HEK293 (cell line): Measurements from ENCODE around the gene BAIAP3.
A peak's percentile ranks its signal among the peaks of the same experiment; 100 is the strongest.

Experiments used
- EGR2 ChIP-seq: fragments of 450-650 bp; formaldehyde crosslinking; IDR thresholded peaks from 2 replicates; pipeline ENCODE4 v1.5.1; 2016; ENCODE audit warnings: low read depth, missing biosample characterization, missing genetic modification characterization
- KLF9 ChIP-seq: fragments of 450-650 bp; formaldehyde crosslinking; IDR thresholded peaks from 2 replicates; pipeline ENCODE4 v1.5.1; 2016; ENCODE audit warnings: missing biosample characterization, missing genetic modification characterization, low read depth
- MEIS1 ChIP-seq: sonication (generic); formaldehyde crosslinking; IDR thresholded peaks from 2 replicates; pipeline ENCODE4 v1.8.1; 2022; ENCODE audit warnings: missing genetic modification reagents, mild to moderate bottlenecking, borderline replicate concordance
- TCF7L2 ChIP-seq: IDR thresholded peaks from 2 replicates; pipeline ENCODE4 v1.6.1; 2011; ENCODE audit warnings: low read depth, mild to moderate bottlenecking, inconsistent platforms, low read length, moderate library complexity, borderline replicate concordance
- ZEB2 ChIP-seq: fragments of 450-650 bp; formaldehyde crosslinking; IDR thresholded peaks from 2 replicates; pipeline ENCODE4 v1.5.1; 2016; ENCODE audit warnings: missing biosample characterization, missing genetic modification characterization
- ZFP3 ChIP-seq: fragments of 450-650 bp; formaldehyde crosslinking; IDR thresholded peaks from 2 replicates; pipeline ENCODE4 v1.5.1; 2016; ENCODE audit warnings: low read depth, missing biosample characterization, missing genetic modification characterization
- ZNF138 ChIP-seq: fragments of 450-650 bp; formaldehyde crosslinking; IDR thresholded peaks from 2 replicates; pipeline ENCODE4 v1.5.1; 2016; ENCODE audit warnings: missing biosample characterization, missing genetic modification characterization, borderline replicate concordance
- ZNF24 ChIP-seq: fragments of 450-650 bp; formaldehyde crosslinking; IDR thresholded peaks from 2 replicates; pipeline ENCODE4 v1.5.1; 2016; ENCODE audit warnings: missing biosample characterization, missing genetic modification characterization
- ZNF335 ChIP-seq: fragments of 450-650 bp; formaldehyde crosslinking; conservative IDR thresholded peaks from 2 replicates; pipeline ENCODE4 v1.5.1; 2016; ENCODE audit warnings: missing biosample characterization, missing genetic modification characterization
- ZNF341 ChIP-seq: fragments of 450-650 bp; formaldehyde crosslinking; IDR thresholded peaks from 2 replicates; pipeline ENCODE4; 2016; ENCODE audit warnings: low read depth, missing biosample characterization, missing genetic modification characterization
- ZNF394 ChIP-seq: fragments of 450-650 bp; formaldehyde crosslinking; IDR thresholded peaks from 2 replicates; pipeline ENCODE4 v1.5.1; 2016; ENCODE audit warnings: missing biosample characterization, missing genetic modification characterization, mild to moderate bottlenecking, moderate library complexity, borderline replicate concordance
- ZNF404 ChIP-seq: fragments of 450-650 bp; formaldehyde crosslinking; IDR thresholded peaks from 2 replicates; pipeline ENCODE4 v1.5.1; 2017; ENCODE audit warnings: missing biosample characterization, missing genetic modification characterization
- ZNF701 ChIP-seq: fragments of 450-650 bp; formaldehyde crosslinking; IDR thresholded peaks from 2 replicates; pipeline ENCODE4 v1.5.1; 2016; ENCODE audit warnings: missing biosample characterization, missing genetic modification characterization
- TF ChIP-seq, protein P1 (sequence below): fragments of 450-650 bp; formaldehyde crosslinking; IDR thresholded peaks from 2 replicates; pipeline ENCODE4 v1.5.1; 2016; ENCODE audit warnings: missing biosample characterization, missing genetic modification characterization
- TF ChIP-seq, protein P2 (sequence below): fragments of 450-650 bp; formaldehyde crosslinking; IDR thresholded peaks from 2 replicates; pipeline ENCODE4 v1.5.1; 2016; ENCODE audit warnings: missing biosample characterization, missing genetic modification characterization, low read depth
- TF ChIP-seq, protein P3 (sequence below): fragments of 450-650 bp; formaldehyde crosslinking; IDR thresholded peaks from 2 replicates; pipeline ENCODE4 v1.5.1; 2016; ENCODE audit warnings: missing biosample characterization, missing genetic modification characterization
- TF ChIP-seq, protein P4 (sequence below): fragments of 450-650 bp; formaldehyde crosslinking; IDR thresholded peaks from 2 replicates; pipeline ENCODE4 v1.5.1; 2016; ENCODE audit warnings: missing biosample characterization, missing genetic modification characterization
- TF ChIP-seq, protein P5 (sequence below): fragments of 450-650 bp; formaldehyde crosslinking; IDR thresholded peaks from 2 replicates; pipeline ENCODE4 v1.5.1; 2016; ENCODE audit warnings: missing biosample characterization, missing genetic modification characterization
- TF ChIP-seq, protein P6 (sequence below): fragments of 450-650 bp; formaldehyde crosslinking; IDR thresholded peaks from 2 replicates; pipeline ENCODE4 v1.5.1; 2017; ENCODE audit warnings: missing biosample characterization, mild to moderate bottlenecking, missing genetic modification characterization, moderate library complexity
- TF ChIP-seq, protein P7 (sequence below): fragments of 450-650 bp; formaldehyde crosslinking; conservative IDR thresholded peaks from 2 replicates; pipeline ENCODE4 v1.5.1; 2016; ENCODE audit warnings: low read depth, missing biosample characterization, missing genetic modification characterization

BAIAP3 gene

DNA sequence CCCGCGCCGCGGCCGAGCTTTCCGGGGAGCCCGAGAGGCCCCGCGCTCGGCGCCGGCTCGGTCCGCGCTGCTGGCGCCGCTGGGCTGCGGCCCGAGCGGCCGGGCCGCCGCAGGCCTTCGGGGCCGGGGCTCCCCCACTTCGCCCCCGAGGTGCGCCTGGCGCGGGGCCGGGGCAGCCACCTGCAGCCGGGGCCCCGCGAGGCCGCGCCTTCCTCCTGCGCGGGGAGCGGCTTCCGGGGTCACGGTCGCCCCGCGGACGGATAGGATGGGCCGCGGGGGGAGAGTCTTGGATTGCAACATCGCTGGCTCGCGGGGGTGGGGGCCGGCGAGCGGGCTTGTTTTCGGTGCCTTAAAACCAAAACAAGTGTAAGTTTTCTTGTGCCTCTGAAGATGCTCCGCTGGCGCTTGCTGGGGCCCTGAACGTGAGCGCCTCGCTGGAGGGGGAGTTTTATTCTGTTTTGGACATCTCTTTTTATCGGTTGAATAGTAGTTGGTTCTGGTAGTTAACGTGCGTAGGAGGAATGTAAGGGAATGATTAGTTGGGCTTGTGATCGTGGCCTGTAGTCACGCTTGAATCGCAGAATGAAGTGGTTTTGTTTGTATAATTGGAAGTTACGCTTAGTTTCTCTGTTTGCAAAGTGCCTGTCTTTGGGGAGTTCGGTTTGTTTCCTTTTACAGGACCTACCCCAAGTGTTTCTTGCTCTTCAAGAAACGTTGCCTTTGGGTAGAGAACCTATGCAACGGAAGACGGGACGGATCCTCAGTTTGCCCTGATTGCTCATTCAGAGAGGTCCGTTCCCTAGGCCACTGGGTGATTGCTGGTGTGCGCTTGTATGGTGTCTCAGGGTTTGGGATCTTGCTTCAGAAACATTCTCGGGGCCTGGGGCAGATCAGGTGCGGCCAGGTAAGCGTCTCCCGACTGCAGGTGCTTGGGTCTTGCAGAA, 23.3 kb upstream of the BAIAP3 start (continued):
- TF ChIP-seq ZFP3 (tag by site-specific recombination) (no peak), EGR2 (tag by site-specific recombination) (peak; percentile 76; the same call in 1 of the 2 replicates), ZNF701 (tag by site-specific recombination) (no peak), ZEB2 (tag by site-specific recombination) (0 out of 2 replicates have a peak, but pooled peaks have one; percentile 22), KLF9 (tag by site-specific recombination) (peak; percentile 26; the same call in 1 of the 2 replicates), ZNF404 (no peak), ZNF24 (tag by site-specific recombination) (no peak), ZNF341 (no peak), ZNF335 (peak; percentile 47), MEIS1 (CRISPR knock-in tag) (no peak), ZNF394 (no peak), ZNF138 (tag by site-specific recombination) (no peak), TCF7L2 (no peak)
- TF ChIP-seq, protein P1, sequence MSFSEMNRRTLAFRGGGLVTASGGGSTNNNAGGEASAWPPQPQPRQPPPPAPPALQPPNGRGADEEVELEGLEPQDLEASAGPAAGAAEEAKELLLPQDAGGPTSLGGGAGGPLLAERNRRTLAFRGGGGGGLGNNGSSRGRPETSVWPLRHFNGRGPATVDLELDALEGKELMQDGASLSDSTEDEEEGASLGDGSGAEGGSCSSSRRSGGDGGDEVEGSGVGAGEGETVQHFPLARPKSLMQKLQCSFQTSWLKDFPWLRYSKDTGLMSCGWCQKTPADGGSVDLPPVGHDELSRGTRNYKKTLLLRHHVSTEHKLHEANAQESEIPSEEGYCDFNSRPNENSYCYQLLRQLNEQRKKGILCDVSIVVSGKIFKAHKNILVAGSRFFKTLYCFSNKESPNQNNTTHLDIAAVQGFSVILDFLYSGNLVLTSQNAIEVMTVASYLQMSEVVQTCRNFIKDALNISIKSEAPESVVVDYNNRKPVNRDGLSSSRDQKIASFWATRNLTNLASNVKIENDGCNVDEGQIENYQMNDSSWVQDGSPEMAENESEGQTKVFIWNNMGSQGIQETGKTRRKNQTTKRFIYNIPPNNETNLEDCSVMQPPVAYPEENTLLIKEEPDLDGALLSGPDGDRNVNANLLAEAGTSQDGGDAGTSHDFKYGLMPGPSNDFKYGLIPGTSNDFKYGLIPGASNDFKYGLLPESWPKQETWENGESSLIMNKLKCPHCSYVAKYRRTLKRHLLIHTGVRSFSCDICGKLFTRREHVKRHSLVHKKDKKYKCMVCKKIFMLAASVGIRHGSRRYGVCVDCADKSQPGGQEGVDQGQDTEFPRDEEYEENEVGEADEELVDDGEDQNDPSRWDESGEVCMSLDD, result no peak
- TF ChIP-seq, protein P2, sequence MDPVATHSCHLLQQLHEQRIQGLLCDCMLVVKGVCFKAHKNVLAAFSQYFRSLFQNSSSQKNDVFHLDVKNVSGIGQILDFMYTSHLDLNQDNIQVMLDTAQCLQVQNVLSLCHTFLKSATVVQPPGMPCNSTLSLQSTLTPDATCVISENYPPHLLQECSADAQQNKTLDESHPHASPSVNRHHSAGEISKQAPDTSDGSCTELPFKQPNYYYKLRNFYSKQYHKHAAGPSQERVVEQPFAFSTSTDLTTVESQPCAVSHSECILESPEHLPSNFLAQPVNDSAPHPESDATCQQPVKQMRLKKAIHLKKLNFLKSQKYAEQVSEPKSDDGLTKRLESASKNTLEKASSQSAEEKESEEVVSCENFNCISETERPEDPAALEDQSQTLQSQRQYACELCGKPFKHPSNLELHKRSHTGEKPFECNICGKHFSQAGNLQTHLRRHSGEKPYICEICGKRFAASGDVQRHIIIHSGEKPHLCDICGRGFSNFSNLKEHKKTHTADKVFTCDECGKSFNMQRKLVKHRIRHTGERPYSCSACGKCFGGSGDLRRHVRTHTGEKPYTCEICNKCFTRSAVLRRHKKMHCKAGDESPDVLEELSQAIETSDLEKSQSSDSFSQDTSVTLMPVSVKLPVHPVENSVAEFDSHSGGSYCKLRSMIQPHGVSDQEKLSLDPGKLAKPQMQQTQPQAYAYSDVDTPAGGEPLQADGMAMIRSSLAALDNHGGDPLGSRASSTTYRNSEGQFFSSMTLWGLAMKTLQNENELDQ (tag by site-specific recombination), result no peak
- TF ChIP-seq, protein P3, sequence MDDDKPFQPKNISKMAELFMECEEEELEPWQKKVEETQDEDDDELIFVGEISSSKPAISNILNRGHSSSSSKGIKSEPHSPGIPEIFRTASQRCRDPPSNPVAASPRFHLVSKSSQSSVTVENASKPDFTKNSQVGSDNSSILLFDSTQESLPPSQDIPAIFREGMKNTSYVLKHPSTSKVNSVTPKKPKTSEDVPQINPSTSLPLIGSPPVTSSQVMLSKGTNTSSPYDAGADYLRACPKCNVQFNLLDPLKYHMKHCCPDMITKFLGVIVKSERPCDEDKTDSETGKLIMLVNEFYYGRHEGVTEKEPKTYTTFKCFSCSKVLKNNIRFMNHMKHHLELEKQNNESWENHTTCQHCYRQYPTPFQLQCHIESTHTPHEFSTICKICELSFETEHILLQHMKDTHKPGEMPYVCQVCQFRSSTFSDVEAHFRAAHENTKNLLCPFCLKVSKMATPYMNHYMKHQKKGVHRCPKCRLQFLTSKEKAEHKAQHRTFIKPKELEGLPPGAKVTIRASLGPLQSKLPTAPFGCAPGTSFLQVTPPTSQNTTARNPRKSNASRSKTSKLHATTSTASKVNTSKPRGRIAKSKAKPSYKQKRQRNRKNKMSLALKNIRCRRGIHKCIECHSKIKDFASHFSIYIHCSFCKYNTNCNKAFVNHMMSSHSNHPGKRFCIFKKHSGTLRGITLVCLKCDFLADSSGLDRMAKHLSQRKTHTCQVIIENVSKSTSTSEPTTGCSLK (tag by site-specific recombination), result no peak
- TF ChIP-seq, protein P4, sequence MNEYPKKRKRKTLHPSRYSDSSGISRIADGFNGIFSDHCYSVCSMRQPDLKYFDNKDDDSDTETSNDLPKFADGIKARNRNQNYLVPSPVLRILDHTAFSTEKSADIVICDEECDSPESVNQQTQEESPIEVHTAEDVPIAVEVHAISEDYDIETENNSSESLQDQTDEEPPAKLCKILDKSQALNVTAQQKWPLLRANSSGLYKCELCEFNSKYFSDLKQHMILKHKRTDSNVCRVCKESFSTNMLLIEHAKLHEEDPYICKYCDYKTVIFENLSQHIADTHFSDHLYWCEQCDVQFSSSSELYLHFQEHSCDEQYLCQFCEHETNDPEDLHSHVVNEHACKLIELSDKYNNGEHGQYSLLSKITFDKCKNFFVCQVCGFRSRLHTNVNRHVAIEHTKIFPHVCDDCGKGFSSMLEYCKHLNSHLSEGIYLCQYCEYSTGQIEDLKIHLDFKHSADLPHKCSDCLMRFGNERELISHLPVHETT (tag by site-specific recombination), result 0 out of 2 replicates have a peak, but pooled peaks have one; percentile 13
- TF ChIP-seq, protein P5, sequence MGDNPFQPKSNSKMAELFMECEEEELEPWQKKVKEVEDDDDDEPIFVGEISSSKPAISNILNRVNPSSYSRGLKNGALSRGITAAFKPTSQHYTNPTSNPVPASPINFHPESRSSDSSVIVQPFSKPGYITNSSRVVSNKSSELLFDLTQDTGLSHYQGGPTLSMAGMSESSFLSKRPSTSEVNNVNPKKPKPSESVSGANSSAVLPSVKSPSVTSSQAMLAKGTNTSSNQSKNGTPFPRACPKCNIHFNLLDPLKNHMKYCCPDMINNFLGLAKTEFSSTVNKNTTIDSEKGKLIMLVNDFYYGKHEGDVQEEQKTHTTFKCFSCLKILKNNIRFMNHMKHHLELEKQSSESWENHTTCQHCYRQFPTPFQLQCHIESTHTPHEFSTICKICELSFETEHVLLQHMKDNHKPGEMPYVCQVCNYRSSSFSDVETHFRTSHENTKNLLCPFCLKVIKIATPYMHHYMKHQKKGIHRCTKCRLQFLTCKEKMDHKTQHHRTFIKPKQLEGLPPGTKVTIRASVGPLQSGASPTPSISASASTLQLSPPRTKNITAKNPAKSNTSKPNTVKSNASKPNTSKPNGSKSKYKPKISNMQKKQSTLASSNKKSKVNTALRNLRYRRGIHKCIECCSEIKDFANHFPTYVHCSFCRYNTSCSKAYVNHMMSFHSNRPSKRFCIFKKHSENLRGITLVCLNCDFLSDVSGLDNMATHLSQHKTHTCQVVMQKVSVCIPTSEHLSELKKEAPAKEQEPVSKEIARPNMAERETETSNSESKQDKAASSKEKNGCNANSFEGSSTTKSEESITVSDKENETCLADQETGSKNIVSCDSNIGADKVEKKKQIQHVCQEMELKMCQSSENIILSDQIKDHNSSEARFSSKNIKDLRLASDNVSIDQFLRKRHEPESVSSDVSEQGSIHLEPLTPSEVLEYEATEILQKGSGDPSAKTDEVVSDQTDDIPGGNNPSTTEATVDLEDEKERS, result no peak
- TF ChIP-seq, protein P6, sequence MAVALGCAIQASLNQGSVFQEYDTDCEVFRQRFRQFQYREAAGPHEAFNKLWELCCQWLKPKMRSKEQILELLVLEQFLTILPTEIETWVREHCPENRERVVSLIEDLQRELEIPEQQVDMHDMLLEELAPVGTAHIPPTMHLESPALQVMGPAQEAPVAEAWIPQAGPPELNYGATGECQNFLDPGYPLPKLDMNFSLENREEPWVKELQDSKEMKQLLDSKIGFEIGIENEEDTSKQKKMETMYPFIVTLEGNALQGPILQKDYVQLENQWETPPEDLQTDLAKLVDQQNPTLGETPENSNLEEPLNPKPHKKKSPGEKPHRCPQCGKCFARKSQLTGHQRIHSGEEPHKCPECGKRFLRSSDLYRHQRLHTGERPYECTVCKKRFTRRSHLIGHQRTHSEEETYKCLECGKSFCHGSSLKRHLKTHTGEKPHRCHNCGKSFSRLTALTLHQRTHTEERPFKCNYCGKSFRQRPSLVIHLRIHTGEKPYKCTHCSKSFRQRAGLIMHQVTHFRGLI (tag by site-specific recombination), result peak; percentile 64; the same call in 1 of the 2 replicates
- TF ChIP-seq, protein P7, sequence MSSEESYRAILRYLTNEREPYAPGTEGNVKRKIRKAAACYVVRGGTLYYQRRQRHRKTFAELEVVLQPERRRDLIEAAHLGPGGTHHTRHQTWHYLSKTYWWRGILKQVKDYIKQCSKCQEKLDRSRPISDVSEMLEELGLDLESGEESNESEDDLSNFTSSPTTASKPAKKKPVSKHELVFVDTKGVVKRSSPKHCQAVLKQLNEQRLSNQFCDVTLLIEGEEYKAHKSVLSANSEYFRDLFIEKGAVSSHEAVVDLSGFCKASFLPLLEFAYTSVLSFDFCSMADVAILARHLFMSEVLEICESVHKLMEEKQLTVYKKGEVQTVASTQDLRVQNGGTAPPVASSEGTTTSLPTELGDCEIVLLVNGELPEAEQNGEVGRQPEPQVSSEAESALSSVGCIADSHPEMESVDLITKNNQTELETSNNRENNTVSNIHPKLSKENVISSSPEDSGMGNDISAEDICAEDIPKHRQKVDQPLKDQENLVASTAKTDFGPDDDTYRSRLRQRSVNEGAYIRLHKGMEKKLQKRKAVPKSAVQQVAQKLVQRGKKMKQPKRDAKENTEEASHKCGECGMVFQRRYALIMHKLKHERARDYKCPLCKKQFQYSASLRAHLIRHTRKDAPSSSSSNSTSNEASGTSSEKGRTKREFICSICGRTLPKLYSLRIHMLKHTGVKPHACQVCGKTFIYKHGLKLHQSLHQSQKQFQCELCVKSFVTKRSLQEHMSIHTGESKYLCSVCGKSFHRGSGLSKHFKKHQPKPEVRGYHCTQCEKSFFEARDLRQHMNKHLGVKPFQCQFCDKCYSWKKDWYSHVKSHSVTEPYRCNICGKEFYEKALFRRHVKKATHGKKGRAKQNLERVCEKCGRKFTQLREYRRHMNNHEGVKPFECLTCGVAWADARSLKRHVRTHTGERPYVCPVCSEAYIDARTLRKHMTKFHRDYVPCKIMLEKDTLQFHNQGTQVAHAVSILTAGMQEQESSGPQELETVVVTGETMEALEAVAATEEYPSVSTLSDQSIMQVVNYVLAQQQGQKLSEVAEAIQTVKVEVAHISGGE, result 0 out of 2 replicates have a peak, but pooled peaks have one; percentile 11
